Stimulated activated CD8-positive, alpha-beta memory T cell treated with anti-CD3 and anti-CD28 coated beads, Interleukin-15, amount 100 ng/mL, for 48 hours (primary cell): ENCODE data around the gene SOX15.
"Not testable (repeated sequence)": the region's sequence is repeated elsewhere in the genome, so short reads cannot be mapped to it uniquely, and the experiment has no call there.

Experiments used
- DNase-seq, 2 donors: peaks; one replicate each; pipeline ENCODE4 v3.0.0-alpha.2; 2020; ENCODE audit warnings: low read depth in 2 of 2

Gene SOX15

DNA sequence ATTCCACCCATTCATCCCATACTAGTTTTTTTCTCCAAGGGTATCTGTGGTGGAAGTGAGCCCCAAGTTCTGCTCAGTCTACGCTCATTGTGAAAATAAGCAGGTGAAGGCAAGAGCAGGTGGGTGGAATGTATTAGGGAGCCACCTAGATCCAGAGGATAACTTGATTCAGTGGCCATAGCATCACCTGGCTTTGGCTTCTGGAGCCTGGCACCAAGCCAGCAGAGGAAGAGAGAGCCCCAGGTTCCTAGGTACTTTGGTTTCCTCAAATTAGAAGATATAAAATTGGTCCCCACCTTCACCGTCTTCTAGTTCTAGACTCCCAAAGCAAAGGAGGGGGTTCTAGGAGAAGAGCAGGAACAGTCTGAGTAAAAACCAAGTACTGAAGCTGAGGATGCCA, 20.7 kb upstream of the SOX15 start:
- no peak for DNase-seq

DNA sequence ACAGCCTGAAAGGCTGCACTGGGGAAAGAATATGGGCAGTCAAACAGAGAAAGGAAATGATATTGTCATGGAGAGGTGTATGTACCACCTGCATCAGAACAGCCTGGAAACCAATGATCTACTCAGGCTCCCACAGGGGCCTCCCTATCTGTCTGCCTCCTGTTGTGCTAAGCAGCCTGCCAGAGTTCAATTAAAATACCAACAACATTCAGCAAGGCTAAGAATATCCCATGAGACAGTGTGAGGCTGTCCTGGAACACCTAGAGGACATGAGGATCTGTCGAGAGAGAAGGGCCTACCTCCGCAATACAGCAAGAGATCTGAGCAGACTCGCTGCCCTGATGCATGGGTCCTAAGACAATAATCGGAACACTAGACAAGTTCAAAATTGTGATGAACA, 16.4 kb upstream of the SOX15 start:
- DNase-seq = no peak

DNA sequence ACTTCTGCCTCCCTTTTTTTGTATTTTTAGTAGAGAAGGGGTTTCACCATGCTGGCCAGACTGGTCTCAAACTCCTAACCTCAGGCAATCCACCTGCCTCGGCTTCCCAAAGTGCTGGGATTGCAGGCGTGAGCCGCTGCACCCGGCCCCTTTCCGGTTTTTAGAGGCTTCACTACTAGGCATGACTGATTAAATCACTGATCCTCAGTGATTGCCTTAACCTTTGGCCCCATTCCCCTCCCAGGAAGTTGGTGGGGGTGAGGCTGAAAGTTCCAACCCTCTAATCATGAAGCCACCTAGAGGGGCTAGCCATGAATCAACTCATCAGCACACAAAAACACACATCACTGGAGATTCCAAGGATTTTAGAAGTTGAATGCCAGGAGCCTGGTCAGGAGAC, 7.7 kb upstream of the SOX15 start:
- DNase-seq = not testable (repeated sequence)

DNA sequence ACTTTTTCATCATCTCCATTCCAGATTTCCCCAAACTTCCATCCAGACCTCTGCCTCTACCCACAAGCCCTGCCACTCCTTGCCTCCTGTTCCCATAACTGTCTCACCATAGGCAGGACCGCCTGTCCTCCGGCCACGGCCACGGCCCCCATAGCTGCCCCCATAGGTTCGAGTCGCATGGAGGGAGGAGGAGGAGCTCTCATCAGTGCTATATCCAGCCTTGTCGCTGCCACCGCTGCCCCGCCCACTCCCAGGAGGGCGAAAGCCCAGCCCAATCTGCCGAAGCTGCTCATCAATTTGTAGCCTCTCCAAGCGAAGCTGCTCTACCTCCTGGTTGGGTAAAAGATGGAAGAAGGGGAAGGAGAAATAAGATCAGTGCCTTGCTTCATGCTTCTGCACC, 3.4 kb upstream of the SOX15 start:
- no peak for DNase-seq

DNA sequence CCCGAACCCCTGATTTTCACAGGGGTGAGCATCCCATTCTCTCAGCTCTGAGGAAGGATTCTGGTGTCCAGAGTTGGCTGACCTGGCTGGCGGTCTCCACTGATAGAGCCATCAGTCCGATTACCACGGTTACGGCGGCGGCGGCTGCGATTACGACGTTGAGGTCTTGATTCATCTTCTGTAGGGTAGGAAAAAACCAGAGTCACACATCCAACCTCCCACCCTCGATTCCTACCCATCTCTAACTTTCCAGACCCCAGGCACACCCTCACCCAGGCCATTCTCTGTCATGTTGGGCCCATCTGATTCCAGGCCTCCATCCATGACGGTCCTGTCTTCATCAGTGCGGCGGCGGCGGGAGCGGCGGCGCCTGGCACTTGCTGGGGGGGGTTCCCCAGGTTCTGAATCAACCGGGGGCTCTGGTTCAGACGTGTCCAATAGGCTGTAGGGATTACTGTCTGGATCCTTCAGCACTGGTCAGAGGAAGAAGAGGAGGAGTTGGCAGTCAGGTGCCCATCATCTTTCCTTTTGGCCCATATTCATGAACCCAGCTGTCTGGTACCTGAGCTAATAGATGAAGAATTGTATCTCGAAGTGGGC, 2.6 kb upstream of the SOX15 start:
- no peak for DNase-seq

DNA sequence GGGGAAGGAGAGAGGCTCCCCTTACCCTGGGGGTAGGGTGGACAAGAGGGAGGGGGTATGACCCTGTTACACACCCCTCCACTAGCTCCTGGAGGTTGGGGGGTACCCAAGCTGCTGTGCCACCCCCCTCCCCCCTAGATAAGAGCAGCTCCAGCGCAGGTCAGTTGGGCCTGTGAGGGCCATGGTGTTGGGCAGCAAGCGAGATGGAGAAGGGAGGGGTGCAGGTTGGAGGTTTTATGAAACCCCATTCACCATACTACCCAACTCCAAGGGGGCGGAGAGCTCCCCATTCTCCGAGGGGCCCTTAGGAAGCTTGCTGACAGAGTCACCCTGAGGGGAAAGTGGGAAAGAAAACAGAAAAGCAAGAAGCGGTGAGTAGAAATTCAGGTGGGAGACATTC, 1.7 kb upstream of the SOX15 start:
- no peak for DNase-seq

DNA sequence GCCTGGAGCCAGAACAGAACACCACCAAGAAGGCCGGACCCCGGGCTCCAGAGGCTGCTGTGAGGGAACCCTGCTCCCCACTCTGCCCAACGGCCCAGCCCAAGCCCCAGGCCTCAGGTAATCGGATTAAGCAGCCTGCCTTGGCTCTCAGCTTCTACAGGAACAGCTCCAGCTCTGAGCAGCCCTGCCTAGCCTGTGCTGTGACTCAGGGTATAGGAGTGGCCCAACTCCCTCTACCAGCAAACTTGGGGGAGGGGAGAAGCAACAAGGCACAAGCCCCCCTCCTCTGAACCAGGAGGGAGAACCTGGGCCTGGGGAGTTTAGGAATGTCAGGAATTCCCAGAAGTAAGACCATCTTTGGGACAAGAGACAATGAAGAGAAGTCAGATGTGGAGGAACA, 849 bp upstream of the SOX15 start:
- no peak for DNase-seq

DNA sequence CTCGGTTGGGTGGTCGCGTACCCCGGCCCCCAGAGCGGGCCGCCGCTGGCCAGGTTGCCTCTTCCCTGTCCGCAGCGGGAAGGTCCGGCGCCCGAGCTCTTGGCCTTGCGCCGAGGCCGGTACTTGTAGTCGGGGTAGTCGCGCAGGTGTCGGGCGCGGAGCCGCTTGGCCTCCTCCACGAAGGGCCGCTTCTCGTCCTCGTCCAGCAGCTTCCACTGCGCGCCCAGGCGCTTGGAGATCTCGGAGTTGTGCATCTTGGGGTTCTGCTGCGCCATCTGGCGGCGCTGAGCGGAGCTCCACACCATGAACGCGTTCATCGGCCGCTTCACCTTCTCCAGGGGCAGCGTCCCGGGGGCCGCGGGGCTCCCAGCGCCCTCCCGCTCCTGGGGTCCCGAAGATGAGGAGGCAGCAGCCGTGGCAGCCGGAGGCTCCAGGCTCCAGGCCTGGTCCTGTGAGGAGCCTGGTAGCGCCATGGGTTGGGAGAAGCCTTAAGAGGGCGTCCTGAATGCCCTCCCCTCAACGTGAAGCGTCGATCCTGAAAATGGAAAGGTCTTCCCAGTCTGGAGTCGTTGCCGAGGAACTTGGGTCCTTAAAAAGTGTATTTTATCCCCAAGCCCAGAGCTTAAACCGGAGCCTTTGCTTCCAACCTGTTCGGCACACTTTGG, 558 bp downstream of the SOX15 start:
- DNase-seq = peak; percentile 40 to 41

DNA sequence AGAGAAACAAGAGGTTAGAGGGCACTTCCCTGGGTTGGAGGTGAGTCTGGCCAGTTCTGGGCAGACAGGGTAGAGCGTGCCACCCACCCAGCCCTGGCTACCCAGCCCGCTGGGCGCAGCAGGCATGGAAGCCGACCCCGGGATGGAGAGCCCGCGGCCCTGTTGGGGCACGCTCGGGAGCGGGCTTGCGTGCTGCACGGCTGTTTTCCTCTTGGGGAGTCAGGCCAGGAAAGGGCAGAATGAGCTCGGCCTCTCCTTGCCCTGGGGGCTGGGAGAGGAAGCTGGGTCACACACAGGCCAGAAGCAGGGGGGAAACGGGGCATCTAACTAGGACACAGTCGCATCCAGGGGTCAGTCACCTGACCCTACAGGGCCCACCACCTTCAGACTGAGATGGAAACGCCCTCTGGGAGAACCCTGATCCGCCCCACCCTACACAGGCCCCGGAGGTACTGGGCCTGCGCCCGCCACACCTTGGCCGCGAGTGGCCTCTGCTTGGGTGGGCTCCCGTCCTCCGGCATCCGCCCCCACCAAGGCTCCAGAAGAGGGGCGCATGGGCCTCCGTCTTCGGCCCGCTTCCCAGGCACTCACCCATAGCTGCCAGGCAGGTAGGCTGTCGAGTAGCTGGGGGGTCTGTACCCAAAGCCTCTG, 1.2 kb downstream of the SOX15 start:
- no peak for DNase-seq

DNA sequence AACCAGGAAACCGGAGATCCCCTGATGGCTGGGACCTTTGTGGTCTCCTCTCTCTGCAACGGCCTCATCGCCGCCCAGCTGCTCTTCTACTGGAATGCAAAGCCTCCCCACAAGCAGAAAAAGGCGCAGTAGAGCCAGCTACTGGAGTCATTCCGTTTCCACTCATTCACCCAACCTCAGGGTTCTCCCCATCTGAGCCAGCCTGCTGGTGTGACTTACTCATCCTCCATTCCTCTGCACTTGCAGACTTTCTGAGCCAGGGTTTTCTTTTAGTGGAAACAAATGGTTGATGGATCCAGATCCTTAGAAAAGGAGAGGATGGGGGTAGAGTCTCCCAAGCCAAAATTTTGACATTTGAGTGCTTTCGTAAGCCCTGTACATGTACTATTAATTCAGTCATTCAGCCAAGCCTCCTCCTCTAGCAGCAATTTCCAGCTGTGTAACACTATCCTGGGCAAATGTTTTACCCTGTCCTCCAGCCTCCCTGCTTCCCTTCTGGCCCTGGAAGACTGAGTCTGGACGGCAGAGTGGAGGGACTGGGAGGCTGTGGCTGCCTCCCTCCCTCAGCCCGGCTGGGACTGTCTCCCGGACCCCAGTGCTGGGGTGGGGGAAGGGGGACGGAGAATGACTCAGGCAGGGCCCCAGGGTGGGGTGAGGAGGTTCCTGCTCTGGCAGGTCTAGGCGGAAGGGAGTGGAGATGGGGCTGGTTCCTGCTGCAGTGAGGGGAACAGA, 2.3 kb downstream of the SOX15 start:
- DNase-seq = no peak

DNA sequence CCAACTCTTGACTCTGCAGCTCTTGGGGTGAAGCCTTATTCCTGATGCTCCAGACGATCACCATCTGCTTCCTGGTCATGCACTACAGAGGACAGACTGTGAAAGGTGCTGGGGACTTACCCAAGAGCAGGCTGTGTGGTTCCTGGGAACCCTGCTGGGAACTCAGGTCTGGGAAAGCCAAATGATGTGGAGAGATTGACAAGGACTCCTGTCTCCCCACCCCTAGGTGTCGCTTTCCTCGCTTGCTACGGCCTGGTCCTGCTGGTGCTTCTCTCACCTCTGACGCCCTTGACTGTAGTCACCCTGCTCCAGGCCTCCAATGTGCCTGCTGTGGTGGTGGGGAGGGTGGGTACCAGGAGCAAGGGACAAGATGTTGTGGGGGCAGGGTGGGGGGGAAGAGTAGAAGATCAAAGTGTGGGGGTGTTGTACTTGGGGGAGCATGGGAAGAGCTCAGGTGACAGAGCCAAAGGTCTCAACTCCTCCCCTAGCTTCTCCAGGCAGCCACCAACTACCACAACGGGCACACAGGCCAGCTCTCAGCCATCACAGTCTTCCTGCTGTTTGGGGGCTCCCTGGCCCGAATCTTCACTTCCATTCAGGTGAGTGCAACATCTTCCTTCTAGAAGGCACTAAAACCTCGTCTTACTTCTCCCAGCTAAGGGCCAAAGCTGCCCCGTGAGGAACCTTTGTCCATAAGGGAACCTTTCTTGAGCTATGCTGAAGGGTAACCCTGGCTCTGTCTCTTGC, 3.0 kb downstream of the SOX15 start:
- no peak for DNase-seq

DNA sequence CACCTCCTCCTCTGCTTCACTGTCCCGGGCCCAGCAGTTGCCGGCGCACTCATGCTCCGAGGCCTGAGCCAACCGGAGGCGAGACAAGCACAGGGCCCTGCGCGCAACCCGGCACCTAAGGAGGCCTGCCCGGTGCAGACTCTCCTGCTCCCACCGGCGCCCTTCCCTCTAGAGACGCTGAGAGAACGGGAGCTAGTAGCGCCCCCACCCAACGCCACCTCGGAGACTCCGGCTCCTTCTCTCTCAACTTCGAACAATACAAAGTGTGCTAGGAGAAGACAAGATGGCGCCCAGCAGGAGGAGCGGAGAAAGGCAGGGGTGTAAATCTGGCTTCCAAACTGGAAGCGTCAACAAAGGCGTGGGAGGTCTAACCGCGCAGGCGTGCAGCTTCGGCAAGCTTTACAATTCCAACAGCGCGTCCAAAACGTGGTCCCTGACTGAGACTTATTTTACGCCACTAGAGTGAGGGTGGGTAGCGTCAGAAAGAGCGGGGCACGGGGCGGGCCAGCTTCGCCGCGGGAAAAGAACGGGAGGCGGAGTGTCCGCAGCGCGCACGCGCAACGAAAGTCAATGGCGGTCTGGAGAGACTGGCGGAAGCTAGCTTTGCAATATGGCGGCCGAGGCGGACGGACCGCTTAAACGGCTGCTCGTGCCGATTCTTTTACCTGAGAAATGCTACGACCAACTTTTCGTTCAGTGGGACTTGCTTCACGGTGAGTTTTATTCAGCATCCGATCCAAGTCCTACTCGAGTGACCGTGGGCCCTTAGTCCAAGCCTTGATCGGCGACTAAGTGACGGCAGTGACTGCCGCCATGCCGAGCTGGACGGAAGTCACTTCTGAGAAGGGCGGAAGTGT, 6.4 kb downstream of the SOX15 start, which contains the start of gene MPDU1:
Gene MPDU1, plus strand, starts transcription at position 600 of the 857 bp plus-strand sequence. Its CDS starts 11 bp downstream, at position 611.
- DNase-seq = peak; percentile 94

DNA sequence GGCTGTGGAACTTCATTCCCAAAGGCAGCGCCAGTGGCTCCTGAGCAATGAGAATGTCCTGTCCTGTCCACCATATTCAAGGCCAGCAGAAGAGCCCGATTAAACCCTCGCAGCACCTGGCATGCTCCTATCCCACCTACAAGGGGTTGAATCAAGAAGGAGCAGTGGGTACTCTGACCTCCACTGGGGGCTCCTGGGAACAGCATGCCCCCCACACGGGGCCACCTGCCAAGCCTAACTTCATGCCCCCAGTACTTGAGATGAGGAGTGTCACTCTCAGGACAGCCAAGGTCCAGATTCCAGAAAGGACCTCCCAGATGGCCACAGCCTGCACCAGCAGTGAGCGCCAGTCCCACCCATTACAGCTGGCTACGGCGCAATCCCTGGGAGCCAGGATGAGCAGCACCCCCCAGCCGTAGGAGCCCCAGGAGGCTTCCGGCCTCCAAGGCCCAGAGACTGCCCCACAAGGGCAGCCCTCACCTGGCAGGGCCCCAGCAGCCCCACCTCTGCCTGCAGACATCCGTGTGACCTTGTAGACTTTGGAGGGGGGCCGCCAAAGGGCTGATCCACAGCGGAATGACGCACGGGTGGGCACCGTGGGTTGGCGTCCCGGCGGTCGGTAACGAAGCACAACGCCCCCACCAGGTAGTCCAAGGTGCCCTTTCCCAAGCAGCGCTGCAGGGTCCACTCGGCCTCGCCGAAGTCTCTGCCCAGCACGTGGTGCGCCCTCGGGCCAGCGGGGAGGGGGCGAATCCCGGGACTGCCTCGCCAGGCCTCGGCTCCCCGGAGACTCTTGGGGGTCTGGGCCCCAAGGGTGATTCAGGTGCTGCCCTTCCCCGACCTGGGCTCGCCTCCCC, 7.3 kb downstream of the SOX15 start:
- no peak for DNase-seq

DNA sequence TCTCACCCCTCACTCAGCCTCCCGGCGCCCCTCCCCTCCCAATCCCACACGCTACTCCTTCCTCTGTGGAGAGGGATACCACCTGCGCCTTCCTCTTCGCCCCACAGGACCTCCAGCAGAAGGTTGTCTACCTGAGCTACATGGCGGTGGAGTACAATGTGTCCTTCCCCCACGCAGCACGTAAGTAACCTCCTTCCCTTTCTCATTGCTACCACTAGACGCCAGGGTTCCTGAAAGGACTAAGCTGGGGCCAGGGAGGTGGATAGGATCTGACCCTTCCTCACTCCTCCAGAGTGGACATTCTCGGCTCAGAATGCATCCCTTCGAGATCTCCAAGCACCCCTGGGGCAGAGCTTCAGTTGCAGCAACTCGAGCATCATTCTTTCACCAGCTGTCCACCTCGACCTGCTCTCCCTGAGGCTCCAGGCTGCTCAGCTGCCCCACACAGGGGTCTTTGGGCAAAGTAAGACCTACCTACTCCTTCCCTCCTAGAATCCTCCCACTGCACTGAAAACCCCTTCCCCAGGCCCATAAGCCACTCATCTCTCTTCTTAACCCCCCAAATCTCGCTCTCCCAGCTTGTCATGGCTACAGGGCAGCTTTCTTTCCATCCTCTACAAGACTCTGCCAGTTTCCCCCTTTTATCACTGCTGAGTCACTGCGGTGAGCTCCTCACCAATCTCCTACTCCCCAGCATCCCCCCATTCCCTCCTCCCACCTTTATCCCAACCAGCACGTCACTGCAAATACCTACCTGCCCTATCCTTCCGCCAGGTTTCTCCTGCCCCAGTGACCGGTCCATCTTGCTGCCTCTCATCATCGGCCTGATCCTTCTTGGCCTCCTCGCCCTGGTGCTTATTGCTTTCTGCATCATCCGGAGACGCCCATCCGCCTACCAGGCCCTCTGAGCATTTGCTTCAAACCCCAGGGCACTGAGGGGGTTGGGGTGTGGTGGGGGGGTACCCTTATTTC, 9.0 kb downstream of the SOX15 start:
- no peak for DNase-seq

DNA sequence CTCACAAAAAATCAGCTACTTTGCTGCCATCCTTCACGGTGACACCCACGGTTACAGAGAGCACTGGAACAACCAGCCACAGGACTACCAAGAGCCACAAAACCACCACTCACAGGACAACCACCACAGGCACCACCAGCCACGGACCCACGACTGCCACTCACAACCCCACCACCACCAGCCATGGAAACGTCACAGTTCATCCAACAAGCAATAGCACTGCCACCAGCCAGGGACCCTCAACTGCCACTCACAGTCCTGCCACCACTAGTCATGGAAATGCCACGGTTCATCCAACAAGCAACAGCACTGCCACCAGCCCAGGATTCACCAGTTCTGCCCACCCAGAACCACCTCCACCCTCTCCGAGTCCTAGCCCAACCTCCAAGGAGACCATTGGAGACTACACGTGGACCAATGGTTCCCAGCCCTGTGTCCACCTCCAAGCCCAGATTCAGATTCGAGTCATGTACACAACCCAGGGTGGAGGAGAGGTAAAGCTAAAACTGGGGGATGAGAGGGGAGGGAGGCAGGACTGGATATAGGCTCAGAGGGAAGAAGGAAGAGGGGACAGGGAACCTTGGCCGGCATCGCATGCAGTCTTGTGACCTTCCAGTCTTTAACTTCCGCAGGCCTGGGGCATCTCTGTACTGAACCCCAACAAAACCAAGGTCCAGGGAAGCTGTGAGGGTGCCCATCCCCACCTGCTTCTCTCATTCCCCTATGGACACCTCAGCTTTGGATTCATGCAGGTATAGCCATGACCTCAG, 9.9 kb downstream of the SOX15 start:
- no peak for DNase-seq

DNA sequence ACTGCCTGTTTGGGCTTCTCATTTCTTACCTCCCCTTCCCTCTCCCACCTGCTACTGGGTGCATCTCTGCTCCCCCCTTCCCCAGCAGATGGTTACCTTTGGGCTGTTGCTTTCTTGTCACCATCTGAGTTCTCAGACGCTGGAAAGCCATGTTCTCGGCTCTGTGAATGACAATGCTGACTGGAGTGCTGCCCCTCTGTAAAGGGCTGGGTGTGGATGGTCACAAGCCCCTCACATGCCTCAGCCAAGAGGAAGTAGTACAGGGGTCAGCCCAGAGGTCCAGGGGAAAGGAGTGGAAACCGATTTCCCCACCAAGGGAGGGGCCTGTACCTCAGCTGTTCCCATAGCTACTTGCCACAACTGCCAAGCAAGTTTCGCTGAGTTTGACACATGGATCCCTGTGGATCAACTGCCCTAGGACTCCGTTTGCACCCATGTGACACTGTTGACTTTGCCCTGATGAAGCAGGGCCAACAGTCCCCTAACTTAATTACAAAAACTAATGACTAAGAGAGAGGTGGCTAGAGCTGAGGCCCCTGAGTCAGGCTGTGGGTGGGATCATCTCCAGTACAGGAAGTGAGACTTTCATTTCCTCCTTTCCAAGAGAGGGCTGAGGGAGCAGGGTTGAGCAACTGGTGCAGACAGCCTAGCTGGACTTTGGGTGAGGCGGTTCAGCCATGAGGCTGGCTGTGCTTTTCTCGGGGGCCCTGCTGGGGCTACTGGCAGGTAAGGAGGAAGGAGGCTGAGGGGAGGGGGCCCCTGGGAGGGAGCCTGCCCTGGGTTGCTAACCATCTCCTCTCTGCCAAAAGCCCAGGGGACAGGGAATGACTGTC, 10.7 kb downstream of the SOX15 start, which contains the start of gene CD68:
Gene CD68, plus strand, starts transcription at position 638 of the 833 bp plus-strand sequence. Its CDS starts 40 bp downstream, at position 678.
- peak; percentile 66 to 72 for DNase-seq
